HT-29 (cell line): ENCODE measurements around the gene CA6. TPM values are rescaled to one million over a fixed set of nuclear protein-coding genes. Genes with fewer than 3 reads are reported as not detected.
"Not testable (repeated sequence)": the region's sequence is repeated elsewhere in the genome, so short reads cannot be mapped to it uniquely, and the experiment has no call there.

Experiments
- DNase-seq: peaks from one replicate; pipeline ENCODE4 v3.0.0-alpha.2; 2015; ENCODE audit warnings: low spot score
- total RNA-seq: library from RNA; depleted of rRNA; stranded (reverse); fragments of >200 nt; shearing (Covaris generic); gene quantifications from 2 replicates; pipeline ENCODE4 v1.2.3, GENCODE V29; 2014

The CA6 gene
- total RNA-seq, 1 experiment from 2014 or later: not detected

DNA sequence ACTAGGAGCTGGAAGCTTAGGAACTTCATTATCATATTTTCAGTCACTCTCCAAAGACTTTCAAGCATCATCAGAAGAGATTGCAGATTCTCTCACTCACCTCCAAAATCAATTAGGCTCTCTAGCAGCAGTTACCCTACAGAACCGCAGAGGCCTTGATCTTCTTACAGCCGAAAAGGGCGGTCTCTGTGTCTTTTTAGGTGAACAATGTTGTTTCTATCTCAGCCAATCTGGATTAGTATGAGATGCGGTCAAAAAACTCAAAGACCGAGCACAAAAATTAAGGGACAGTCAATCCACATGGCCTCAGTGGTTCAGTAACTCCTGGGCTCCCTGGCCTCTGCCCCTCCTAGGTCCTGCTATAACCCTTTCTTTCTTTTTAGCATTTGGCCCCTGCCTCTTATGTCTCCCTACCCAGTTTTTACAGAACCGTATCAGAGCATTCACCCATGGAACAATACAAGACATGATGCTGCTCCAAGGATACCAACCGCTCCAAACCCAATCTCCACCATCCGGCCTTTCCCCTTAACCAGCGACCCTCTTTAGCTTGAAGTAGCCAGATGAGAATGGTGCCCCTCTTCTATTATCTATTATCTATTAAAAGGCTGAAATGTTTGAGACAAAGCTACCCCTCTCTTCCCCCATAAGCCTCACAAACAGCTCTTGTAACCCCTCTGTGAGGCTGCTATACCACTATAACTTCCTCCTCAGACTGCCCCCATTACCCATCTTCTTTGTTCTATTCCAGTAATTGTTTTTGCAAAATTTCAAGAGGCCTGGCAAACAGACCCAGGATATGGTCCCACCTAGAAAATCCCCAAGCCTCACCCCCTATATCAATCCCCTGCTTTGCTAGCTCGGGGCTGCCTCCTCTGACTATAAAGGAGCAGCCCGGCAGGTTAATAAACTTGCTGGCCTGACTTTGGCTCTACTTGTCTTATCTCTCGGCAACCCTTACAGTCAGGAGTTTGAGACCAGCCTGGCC is 18.7 kb upstream of the CA6 start:
- DNase-seq: no peak

DNA sequence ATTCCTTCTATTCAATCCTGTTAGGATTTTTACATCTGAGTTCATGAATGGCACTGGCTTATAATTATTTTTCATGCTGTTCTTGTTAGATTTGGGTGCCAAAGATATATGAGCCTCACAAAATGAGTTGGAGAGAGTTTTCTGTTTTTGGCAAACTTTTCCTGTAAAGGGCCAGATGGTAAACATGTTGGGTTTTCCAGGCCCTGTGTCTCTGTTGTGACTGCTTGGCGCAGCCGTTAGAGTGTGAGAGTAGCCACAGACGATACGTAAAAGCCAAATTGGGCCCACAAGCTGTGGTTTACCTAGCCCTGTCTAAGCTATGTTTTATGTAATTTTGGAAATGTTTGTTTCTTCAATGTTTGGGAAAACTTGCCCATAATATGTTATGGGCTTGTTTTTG is 15.6 kb upstream of the CA6 start:
- DNase-seq: no peak

DNA sequence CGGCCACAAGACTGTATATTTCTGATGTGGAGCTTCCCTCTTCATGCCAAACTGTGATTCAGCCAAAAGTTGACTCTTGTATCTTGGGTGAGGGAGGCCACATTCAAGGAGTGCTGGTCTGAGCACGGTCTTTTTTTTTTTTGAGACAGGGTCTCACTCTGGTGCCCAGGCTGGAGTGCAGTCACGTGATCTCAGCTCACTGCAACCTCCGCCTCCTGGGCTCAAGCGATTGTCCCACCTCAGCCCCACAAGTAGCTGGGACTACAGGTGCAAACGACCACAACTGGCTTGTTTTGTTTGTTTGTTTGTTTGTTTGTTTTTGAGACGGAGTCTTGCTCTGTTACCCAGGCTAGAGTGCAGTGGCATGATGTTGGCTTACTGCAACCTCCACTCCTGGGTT is 8.6 kb upstream of the CA6 start:
- not testable (repeated sequence) for DNase-seq

DNA sequence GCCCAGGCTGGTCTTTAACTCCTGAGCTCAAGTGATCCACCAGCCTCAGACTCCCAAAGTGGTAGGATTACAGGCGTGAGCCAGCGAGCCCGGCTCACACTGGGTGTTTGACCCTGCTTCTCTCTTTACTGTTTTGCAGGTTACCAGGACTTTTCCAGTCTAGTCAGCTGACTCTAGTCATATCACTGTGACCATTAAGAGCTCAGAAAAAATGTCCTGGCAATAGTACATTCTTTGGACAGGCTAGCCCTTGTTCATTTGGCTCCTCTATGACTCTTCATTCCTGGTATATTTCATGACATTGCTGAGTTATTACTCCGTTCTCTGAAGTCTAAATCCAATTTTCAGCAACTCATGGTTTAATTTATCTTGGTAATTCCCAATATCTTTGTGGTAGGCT is 8.0 kb upstream of the CA6 start:
- no peak for DNase-seq

DNA sequence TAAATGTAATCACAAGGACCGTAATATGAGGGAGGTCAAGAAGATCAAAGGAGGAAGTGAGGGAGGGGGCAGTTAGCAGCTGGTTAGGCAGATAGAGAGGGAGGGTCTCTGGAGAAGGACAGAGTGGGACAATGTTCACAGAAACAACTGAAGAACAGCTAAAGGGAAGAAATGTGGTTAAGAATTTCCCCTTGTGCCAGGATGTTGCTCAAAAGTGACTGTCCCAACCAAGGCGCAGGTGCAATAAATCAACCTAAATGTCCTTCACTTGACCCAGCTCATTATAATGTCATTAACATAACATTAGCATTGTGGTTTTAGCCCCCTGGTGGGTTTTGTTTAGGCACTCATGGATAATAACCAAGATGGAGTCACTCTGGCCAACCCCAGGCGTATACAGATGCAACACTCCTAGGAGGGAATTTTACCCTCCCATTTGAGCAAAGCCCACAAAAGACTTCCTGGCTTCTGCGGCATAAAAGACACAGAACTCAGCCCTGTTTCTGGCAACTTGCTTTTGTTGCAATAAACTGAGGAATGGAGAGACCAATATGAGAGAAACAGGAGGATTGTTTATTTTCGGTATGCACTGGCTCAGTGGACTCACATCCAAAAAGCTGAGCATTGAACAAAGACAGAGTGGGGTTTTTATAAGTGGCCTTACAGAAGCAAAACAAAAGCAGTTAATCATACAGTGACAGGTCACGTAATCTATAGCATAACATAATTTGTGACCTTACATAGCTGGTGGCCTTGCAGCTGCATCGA is 7.3 kb upstream of the CA6 start:
- DNase-seq: no peak

DNA sequence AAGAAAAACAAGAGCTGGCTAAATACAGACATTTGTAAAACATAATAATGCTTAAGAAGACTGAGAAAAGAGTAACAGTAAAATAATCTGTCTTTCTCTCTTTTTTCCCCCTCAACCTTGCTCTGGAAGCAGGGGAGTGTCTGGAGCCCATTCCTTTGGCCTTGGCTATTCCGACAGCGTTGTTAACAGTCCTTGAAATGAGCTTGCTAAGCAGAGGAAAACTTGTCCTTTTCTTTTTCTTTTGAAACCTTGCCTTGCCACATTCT is 6.7 kb upstream of the CA6 start:
- no peak for DNase-seq

DNA sequence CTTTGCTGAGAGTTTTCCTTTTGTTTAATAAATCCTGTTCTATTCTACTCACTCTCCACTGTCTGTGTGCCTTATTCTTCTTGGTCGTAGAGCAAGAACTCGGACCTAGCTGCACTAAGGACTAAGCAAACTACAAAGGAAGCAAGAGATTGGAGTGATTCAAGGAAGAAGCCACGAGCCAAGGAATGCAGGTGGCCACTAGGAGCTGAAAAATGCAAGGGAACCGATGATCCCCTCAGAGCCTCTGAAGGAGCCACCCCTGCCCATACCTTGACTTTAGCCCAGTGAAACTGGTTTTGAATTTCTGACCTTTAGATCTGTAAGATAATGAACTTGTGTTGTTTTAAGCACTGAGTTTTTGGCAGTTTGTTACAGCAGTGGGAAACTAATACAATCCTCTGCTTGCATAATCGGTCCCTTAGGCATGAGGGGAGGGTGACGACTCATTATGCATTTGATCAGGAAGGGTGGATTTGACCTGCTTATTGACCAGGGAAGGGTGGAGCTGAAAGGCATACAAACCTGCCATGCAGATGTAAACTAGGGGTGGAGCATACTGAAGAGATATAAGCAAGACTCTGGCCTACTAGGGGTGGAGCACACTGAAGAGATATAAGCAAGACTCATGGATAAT is 6.2 kb upstream of the CA6 start:
- DNase-seq: peak; percentile 65

DNA sequence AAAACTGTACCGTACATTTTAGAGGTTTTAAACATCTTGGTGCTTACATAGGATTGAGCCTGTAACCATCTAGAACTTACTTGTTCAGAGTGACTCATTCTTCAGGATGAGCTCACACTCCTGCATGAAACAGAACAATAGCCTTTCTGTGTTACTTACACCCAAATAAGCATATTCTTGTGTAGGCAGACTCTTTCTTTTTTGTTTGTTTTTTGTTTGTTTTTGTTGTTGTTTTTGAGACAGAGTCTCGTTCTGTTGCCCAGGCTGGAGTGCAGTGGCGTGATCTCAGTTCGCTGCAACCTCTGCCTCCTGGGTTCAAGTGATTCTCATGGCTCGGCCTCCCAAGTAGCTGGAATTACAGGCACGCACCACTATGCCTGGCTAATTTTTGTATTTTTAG is 3.8 kb upstream of the CA6 start:
- peak; percentile 12 for DNase-seq

DNA sequence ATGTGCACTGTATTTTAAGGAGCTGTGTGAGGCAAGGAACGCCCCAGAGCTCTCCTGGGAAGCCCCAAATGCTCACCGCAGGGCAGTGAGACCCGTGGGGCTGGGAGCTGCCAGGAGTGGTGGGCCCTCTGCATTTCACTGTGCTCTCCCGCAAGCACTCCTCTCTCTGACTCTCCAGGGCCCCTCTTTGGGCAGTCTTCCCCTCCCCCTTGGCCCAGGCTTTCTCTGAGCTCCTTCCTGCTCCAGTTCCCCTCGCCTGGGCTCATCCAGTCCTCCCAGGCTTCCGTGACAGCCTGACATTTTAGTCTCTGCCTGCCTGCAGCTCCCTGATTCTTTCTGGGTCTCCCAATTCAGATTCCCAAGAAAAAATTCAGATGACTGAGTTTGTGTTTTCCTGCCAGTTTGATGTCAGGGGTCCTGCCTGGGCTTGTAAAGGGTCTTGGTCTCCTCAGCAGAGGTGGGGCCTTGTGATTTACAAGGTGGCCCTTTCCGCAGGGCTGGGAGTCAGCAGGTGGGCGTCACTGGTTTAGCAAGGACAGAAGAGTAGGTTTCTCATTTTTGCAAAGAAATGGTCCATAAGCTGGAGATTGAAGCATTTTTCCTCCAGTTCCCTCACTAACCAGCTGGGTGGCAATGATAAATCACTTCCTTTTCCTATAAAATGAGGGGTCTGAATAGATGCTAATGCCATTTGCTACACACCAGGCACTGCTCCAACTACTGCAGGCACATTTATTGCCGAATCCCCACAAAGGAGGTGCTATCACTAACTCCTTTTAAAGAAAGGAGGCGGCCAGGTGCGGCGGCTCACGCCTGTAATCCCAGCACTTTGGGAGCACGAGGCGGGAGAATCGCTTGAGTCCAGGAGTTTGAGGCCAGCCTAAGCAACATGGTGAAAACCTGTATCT is 1.9 kb upstream of the CA6 start:
- no peak for DNase-seq

DNA sequence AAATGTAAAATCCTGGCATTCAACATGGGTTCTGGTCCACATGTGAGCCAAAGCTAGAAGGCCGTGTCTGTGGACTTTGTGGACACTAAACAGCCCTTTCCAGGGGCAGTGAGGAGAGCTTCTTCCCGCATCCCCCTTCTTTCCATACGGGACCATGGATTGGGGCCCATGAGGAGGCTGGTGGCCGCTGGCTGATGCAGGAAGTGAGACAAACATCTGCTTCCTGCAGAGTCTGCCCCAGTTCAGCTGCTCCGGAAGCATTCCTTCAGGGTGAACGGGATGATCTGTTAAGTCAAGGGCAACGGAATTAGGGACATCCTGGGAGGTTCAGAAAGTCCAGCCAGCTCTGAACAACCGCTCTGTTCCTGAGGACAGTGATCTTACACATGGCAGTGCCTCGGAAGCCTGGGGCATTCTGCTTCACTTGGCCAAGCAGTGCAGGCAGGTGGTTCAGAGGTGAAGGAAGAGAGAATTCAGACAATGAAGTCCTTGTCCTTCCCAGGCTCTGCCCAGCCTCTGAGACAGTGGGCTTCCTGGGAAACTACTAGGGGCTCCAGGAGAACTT is 1.5 kb downstream of the CA6 start:
- no peak for DNase-seq

DNA sequence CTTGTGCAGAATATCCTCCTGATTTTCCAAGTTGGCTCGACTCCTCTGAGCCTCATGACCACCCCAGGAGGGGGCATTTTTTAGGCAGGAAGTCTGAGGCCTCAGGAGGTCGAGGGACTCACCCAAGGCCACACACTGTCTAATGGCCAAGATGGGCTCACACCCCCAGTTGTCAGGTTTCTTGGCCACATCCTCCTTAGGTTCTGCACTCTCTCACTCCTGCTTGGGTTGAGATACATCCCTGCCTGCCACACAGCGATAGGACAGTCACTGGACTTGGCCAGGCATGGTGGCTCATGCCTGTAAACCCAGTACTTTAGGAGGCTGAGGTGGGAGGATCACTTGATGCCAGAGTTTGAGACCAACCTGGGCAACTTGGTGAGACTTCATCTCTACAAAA is 4.6 kb downstream of the CA6 start:
- no peak for DNase-seq

DNA sequence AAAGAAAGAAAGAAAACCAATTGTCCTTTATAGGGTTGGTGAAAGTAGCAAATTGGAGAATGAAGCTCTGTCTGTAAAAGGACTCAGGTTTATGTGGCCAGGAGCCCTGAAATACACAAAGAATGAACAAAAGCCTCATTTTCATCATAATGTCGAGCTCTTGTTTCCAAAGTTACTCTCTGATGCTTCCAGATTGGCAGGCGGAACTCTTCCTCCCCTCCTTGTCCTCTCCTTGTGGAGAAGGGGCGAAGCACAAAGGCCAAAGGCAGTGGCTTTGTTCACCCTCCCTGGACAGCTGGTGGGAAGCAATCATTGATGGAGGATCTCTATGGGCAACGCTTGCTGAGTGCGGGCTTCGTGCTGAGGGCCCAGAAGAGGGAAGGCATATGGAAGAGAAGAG is 5.6 kb downstream of the CA6 start:
- DNase-seq: no peak

DNA sequence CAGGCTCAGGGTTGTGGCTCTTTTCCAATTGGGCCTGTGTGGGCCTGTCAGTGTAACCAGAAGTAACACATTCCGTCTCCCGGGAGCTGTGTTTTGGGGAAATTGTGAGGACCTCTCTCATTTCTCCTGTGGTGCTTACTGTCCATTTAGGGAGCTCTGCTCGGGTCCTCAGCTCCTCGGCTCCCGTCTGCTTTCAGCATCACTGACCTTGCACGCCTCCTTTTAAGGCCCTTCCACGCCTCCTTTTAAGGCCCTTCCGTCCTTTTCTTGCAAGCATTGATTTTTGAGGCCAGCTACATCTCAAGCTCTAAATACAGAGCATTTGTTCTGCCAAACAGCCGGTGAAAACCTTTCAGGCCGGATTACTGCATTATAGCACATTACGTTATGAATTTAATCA is 9.7 kb downstream of the CA6 start:
- no peak for DNase-seq

DNA sequence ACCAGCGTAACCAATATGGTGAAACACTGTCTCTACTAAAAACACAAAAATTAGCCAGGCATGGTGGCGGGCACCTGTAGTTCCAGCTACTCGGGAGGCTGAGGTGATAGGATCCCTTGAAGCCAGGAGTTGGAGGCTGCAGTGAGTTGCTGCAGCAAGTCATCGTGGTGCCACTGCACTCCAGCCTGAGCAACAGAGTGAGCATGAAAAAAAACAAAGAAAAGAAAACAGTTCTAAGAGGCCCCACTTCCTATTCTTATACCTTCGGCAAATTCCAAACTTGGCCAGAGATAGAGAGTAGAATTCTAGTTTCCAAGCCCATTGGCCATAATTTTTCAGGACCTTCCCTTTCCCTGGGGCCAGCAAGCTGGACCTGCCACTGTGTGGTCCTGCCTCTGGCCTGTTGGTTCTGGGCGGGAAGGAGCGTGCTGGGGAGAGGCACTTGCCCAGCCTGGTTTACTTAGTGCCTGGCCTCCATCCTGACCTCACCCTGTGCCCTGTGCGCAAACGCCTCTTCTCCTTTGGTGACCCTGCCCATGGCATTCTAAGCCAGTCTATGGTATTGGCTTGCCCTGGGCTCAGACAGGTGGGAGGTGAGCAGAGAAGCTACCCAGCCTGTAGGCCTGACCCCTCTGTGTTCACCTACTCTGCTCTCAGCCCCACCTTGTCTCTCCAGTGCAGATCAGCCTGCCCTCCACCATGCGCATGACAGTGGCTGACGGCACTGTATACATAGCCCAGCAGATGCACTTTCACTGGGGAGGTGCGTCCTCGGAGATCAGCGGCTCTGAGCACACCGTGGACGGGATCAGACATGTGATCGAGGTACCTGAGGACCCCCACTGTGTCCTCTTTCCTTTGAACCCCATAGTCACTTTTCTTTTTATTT is 11.0 kb downstream of the CA6 start:
- DNase-seq: no peak

DNA sequence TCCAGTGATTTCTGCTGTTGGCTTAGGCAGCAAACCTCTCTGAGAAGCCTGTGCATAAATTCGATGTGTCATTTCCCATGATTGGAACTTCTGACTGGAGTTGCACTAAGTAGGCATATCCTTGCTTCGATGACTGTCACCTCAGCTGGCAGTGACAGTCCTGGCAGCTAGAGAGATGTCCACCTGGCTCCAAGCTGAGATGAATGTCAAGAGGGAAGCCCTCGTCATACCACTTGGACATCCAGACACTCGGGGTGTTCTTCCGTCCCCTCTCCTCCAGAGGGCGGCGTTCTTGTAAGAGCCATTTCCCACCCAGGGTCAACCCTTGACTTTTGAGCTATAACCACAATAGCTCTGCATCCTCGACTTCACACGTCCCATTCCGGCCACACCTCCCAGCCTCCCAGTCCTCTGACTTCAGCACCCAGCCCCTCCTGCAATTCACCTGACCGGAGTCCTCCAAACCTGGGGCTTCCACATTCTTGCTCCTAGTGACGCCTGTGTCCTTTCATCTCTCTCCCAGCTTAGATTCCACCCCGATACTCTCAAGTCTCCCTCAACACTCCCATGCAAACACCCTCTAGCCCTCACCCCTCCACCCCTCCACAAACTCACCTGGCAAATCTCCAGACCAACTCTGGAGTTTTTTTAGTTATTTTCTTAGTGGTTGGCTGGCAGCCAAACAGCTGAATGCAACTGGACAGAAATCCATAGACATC is 17.3 kb downstream of the CA6 start:
- DNase-seq: peak; percentile 81

DNA sequence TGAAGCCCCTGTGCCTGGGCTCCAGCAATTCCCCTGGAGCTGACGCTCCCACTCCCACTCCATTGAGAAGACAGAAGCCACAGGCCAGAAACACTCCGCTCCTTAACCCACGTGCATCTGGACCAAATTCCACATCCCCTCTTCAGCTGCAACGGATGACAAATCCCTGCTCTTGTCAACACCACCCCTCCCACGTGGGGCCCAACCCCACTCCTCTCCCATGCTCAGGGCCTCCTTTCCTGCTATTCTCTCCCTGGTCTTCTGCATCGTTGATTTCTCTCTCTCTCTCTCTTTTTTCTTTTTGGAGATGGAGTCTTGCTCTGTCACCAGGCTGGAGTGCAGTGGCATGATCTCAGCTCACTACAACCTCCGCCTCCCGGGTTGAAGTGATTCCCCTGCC is 18.3 kb downstream of the CA6 start:
- no peak for DNase-seq

DNA sequence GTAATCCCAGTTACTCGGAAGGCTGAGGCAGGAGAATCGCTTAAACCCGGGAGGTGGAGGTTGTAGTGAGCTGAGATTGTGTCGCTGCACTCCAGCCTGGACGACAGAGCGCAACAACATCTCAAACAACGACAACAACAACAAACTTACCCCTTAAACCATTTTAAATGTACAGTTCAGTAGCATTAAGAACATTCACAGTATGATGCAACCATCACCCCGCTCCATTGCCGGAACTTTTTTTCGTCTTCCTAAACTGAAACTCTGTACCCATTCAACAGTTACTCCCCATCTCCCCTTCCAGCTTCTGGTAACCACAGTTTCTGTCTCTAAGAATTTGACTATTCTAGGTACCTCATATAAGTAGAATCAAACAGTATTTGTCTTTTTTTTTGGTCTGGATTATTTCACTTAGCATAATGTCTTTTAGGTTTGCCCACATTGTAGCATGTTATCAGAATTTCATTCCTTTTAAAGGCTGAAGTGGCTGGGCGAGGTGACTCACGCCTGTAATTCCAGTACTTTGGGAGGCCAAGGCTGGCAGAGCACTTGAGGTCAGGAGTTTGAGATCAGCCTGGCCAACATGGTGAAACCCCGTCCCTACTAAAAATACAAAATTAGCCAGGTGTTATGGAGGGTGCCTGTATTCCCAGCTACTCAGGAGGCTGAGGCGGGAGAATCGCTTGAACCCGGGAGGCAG is 19.6 kb downstream of the CA6 start:
- no peak for DNase-seq

DNA sequence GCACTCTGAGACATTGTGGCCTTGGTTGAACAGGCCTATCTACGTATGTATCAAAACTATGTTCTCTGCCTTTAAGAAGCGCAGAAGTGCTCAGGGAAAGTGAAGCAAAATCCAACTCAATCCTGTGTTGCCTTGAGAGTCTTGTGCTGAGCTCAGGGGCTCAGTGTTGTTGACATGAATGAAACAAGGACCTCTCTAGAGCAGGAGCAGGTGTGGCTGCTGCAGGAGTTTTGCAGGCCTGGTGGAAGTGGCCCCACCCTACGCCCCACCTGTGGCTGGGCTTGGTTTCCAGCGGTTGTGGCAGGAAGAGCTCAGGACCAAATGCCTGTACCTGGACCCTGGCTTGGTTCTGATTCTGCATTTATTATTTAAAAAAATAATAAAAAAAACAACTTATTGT is 20.9 kb downstream of the CA6 start:
- DNase-seq: no peak

DNA sequence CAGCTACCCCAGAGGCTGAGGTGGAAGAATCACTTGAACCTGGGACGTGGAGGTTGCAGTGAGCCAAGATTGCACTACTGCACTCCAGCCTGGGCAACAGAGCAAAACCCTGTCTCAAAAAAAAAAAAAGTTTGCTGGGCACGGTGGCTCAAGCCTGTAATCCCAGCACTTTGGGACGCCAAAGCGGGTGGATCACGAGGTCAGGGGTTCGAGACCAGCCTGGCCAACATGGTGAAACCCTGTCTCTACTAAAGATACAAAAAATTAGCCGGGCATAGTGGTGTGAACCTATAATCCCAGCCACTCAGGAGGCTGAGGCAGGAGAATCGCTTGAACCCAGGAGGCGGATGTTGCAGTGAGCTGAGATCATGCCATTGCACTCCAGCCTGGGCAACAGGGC is 23.2 kb downstream of the CA6 start:
- not testable (repeated sequence) for DNase-seq
